GM23338 (cell line): ENCODE results near the gene SIRPG. TPM values are rescaled to one million over a fixed set of nuclear protein-coding genes. Genes with fewer than 3 reads are reported as not detected.

Source experiments
- ATAC-seq: fragments of 200-7000 bp; cut with Tn5 transposase; 3 replicates; pipeline ENCODE4 v1.9.1; 2020
- DNase-seq: peaks from one replicate; pipeline ENCODE4 v3.0.0-alpha.2; 2015; ENCODE audit warnings: low spot score
- H2AFZ ChIP-seq: fragments of 200-600 bp; sonication (generic); 2 replicates; pipeline ENCODE4 v1.8.0; 2016; ENCODE audit warnings: antibody characterized with exemption, mild to moderate bottlenecking, moderate library complexity
- H3F3A ChIP-seq: fragments of 200-600 bp; sonication (generic); replicated peaks from 2 replicates; pipeline ENCODE4 v1.8.0; 2017; ENCODE audit warnings: antibody characterized with exemption, mixed run types, low read depth
- H3K27ac ChIP-seq: fragments of 200-600 bp; sonication (generic); 2 replicates; pipeline ENCODE4 v1.6.1; 2016; ENCODE audit warnings: low read depth
- H3K27me3 ChIP-seq: fragments of 200-600 bp; sonication (generic); 2 replicates; pipeline ENCODE4 v1.8.0; 2016; ENCODE audit warnings: mild to moderate bottlenecking, mixed run types, moderate library complexity; ENCODE audit not compliant: insufficient read depth
- H3K36me3 ChIP-seq: fragments of 200-600 bp; sonication (generic); 2 replicates; pipeline ENCODE4 v1.8.0; 2016; ENCODE audit warnings: mild to moderate bottlenecking; ENCODE audit not compliant: insufficient read depth
- H3K4me1 ChIP-seq: fragments of 200-600 bp; sonication (generic); 2 replicates; pipeline ENCODE4 v1.8.0; 2016; ENCODE audit warnings: mild to moderate bottlenecking, moderate library complexity; ENCODE audit not compliant: insufficient read depth
- H3K4me2 ChIP-seq: fragments of 200-600 bp; sonication (generic); 2 replicates; pipeline ENCODE4 v1.7.1; 2017; ENCODE audit warnings: mixed run types
- H3K4me3 ChIP-seq: fragments of 200-600 bp; sonication (generic); 2 replicates; pipeline ENCODE4 v1.6.1; 2016; ENCODE audit warnings: mixed run types
- H3K79me2 ChIP-seq: fragments of 200-600 bp; sonication (generic); replicated peaks from 2 replicates; pipeline ENCODE4 v1.8.0; 2017; ENCODE audit warnings: mild to moderate bottlenecking; ENCODE audit not compliant: insufficient read depth
- H3K9me2 ChIP-seq: fragments of 200-600 bp; sonication (generic); 2 replicates; pipeline ENCODE4 v1.8.0; 2017; ENCODE audit not compliant: insufficient read depth
- H4K20me1 ChIP-seq: fragments of 200-600 bp; sonication (generic); replicated peaks from 2 replicates; pipeline ENCODE4 v1.8.0; 2017; ENCODE audit warnings: mild to moderate bottlenecking; ENCODE audit not compliant: insufficient read depth
- H3K27ac Mint-ChIP-seq: 2 replicates; pipeline ENCODE4 v1.8.0; 2020; ENCODE audit warnings: inconsistent platforms, mild to moderate bottlenecking, moderate library complexity, mixed read lengths
- H3K27me3 Mint-ChIP-seq: 3 replicates; pipeline ENCODE4 v1.8.0; 2022; ENCODE audit warnings: low read depth, mild to moderate bottlenecking, moderate library complexity, mixed read lengths, inconsistent platforms; ENCODE audit not compliant: insufficient read depth, poor library complexity
- H3K36me3 Mint-ChIP-seq: 3 replicates; pipeline ENCODE4 v1.8.0; 2021; ENCODE audit warnings: low read depth, mild to moderate bottlenecking, inconsistent platforms, moderate library complexity, mixed read lengths
- H3K4me1 Mint-ChIP-seq: 3 replicates; pipeline ENCODE4 v1.8.0; 2020; ENCODE audit warnings: mild to moderate bottlenecking, inconsistent platforms, mixed read lengths
- H3K4me3 Mint-ChIP-seq: 3 replicates; pipeline ENCODE4 v1.8.0; 2021; ENCODE audit warnings: moderate library complexity, mild to moderate bottlenecking, inconsistent platforms, mixed read lengths
- H3K9me3 Mint-ChIP-seq: 3 replicates; pipeline ENCODE4 v1.8.0; 2020; ENCODE audit warnings: moderate library complexity, mild to moderate bottlenecking, inconsistent platforms, mixed read lengths
- CTCF ChIP-seq, 2 experiments: fragments of 200-600 bp in 1 of 2; sonication (generic) in 1 of 2; conservative IDR thresholded peaks; 2 replicates each; pipeline versions ENCODE4 v1.5.1 to v1.6.1; 2016 to 2017; ENCODE audit warnings: antibody characterized with exemption in 2 of 2, low read depth in 2 of 2, mild to moderate bottlenecking in 2 of 2, moderate library complexity in 1 of 2
- ETS1 ChIP-seq: IDR thresholded peaks from 2 replicates; pipeline ENCODE4 v1.6.1; 2016; ENCODE audit warnings: antibody characterized with exemption
- EZH2phosphoT487 ChIP-seq: fragments of 200-600 bp; sonication (generic); IDR thresholded peaks from one replicate; pipeline ENCODE4 v1.8.1; 2018; ENCODE audit warnings: antibody characterized with exemption; ENCODE audit not compliant: unreplicated experiment
- NANOG ChIP-seq: IDR thresholded peaks from 2 replicates; pipeline ENCODE4 v1.6.1; 2016; ENCODE audit warnings: antibody characterized with exemption, borderline replicate concordance
- POLR2AphosphoS5 ChIP-seq: IDR thresholded peaks from 2 replicates; pipeline ENCODE4 v1.6.1; 2016; ENCODE audit warnings: antibody characterized with exemption, low read depth
- STAT1 ChIP-seq: IDR thresholded peaks from one replicate; pipeline ENCODE4 v1.6.1; 2016; ENCODE audit warnings: antibody characterized with exemption; ENCODE audit not compliant: unreplicated experiment
- ZNF114 ChIP-seq: fragments of 250-450 bp; sonication (Bioruptor Pico); IDR thresholded peaks from 2 replicates; pipeline ENCODE4 v1.5.0; 2020; ENCODE audit warnings: mild to moderate bottlenecking, moderate library complexity
- ZNF331 ChIP-seq: fragments of 250-450 bp; sonication (Bioruptor Pico); IDR thresholded peaks from 2 replicates; pipeline ENCODE4 v1.5.0; 2020; ENCODE audit warnings: low read depth, mild to moderate bottlenecking, moderate library complexity
- polyA plus RNA-seq: library from polyadenylated mRNA; unstranded; fragments of >200 nt; fragmentation: Nextera tagmentation; extraction: Ambion mirVana; gene quantifications from 2 replicates; pipeline ENCODE4 v1.2.1, GENCODE V29; 2016
- total RNA-seq: library from RNA; depleted of rRNA; stranded (reverse); fragments of >200 nt; shearing (Covaris generic); gene quantifications from 2 replicates; pipeline ENCODE4 v1.2.3, GENCODE V29; 2014
- TF ChIP-seq, protein P1 (sequence below): IDR thresholded peaks from one replicate; pipeline ENCODE4 v1.6.1; 2018; ENCODE audit warnings: antibody characterized with exemption; ENCODE audit not compliant: unreplicated experiment

Gene SIRPG
- total and polyA plus RNA-seq, 2 experiments from 2014 or later = not detected

- TF ChIP-seq CTCF (conservative IDR thresholded peaks at IDR 0.05; ENCODE audit: low read depth in 2 of 2) = no peak
- no peak for TF ChIP-seq ZNF331 (CRISPR knock-in tag)
- no peak for TF ChIP-seq POLR2AphosphoS5
- TF ChIP-seq, protein P1, sequence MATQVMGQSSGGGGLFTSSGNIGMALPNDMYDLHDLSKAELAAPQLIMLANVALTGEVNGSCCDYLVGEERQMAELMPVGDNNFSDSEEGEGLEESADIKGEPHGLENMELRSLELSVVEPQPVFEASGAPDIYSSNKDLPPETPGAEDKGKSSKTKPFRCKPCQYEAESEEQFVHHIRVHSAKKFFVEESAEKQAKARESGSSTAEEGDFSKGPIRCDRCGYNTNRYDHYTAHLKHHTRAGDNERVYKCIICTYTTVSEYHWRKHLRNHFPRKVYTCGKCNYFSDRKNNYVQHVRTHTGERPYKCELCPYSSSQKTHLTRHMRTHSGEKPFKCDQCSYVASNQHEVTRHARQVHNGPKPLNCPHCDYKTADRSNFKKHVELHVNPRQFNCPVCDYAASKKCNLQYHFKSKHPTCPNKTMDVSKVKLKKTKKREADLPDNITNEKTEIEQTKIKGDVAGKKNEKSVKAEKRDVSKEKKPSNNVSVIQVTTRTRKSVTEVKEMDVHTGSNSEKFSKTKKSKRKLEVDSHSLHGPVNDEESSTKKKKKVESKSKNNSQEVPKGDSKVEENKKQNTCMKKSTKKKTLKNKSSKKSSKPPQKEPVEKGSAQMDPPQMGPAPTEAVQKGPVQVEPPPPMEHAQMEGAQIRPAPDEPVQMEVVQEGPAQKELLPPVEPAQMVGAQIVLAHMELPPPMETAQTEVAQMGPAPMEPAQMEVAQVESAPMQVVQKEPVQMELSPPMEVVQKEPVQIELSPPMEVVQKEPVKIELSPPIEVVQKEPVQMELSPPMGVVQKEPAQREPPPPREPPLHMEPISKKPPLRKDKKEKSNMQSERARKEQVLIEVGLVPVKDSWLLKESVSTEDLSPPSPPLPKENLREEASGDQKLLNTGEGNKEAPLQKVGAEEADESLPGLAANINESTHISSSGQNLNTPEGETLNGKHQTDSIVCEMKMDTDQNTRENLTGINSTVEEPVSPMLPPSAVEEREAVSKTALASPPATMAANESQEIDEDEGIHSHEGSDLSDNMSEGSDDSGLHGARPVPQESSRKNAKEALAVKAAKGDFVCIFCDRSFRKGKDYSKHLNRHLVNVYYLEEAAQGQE = no peak
- no peak for TF ChIP-seq NANOG
- no peak for TF ChIP-seq ETS1
- no peak for TF ChIP-seq STAT1
Measured at GRCh38 chr20:1660246-1660645, 2.7 kb upstream of the SIRPG start (continued).

GRCh38 chr20:1656844-1657243 is 735 bp downstream of the SIRPG start:
- no peaks in the 10 kb centered on the region; the same call in 1 of the 2 replicates for H3K9me2 ChIP-seq
- no peaks in the 10 kb centered on the region for H3F3A ChIP-seq
- H3K27me3 ChIP-seq = no peaks in the 10 kb centered on the region
- no peak overlapping the region for H3K4me3 ChIP-seq
- no peaks in the 10 kb centered on the region for H4K20me1 ChIP-seq
- no peaks in the 10 kb centered on the region for H3K4me1 ChIP-seq
- Mint-ChIP-seq H3K27ac (no peak overlapping the region), H3K36me3 (no peaks in the 10 kb centered on the region), H3K9me3 (no peaks in the 10 kb centered on the region), H3K4me3 (no peak overlapping the region), H3K27me3 (peaks cover 2% of the 10 kb centered on the region), H3K4me1 (no peaks in the 10 kb centered on the region)
- H3K36me3 ChIP-seq = no peaks in the 10 kb centered on the region
- DNase-seq = no peak
- no peak overlapping the region for H3K4me2 ChIP-seq
- H3K27ac ChIP-seq = no peak overlapping the region
- H2AFZ ChIP-seq = no peak overlapping the region
- TF ChIP-seq POLR2AphosphoS5 = no peak
- no peak for TF ChIP-seq ZNF114 (CRISPR knock-in tag)
- TF ChIP-seq, protein P1 = no peak
- no peak for TF ChIP-seq EZH2phosphoT487
- ATAC-seq = no peak
- no peaks in the 10 kb centered on the region for H3K79me2 ChIP-seq
